ENCODE measurements around the gene RTP5. TPM values are rescaled to one million over a fixed set of nuclear protein-coding genes. Genes with fewer than 3 reads are reported as not detected.
"Not testable (repeated sequence)": the region's sequence is repeated elsewhere in the genome, so short reads cannot be mapped to it uniquely, and the experiment has no call there.

Gene RTP5
- total RNA-seq: not detected
- long read RNA-seq: 0 reads

GRCh38 chr2:241869087-241869961 lies at the start of gene RTP5:
Gene RTP5 (plus strand): TSS chr2:241869729. CDS start chr2:241869757, 28 bp downstream.
- intact Hi-C loops (cut with DNase I): no loop called here
- ATAC-seq (no peak), DNase-seq (ENCODE audit: missing footprints) (peak; percentile 53)

- ATAC-seq; intact Hi-C loops (cut with DNase I); DNase-seq (ENCODE audit: missing footprints): not testable (repeated sequence)
Observed at GRCh38 chr2:241819947-241820624, 49.4 kb upstream of the RTP5 start.

- ATAC-seq (no peak), DNase-seq (ENCODE audit: missing footprints) (peak; percentile 62)
- intact Hi-C loops (cut with DNase I): no loop called here
Observed at GRCh38 chr2:241820625-241821384, 48.7 kb upstream of the RTP5 start.

- DNase-seq (ENCODE audit: missing footprints) (peak; percentile 55), ATAC-seq (no peak)
- intact Hi-C loops (cut with DNase I): no loop called here
Observed at GRCh38 chr2:241821460-241822263, 47.9 kb upstream of the RTP5 start.

- ATAC-seq: no peak
- intact Hi-C loops (cut with DNase I): no loop called here
- no peak for DNase-seq (ENCODE audit: missing footprints)
Observed at GRCh38 chr2:241822264-241822623, 47.3 kb upstream of the RTP5 start.

GRCh38 chr2:241823531-241824437 lies 45.7 kb upstream of the RTP5 start:
- intact Hi-C loops (cut with DNase I); ATAC-seq: not testable (repeated sequence)
- DNase-seq (ENCODE audit: missing footprints): peak; percentile 28

GRCh38 chr2:241827394-241827793 lies 42.1 kb upstream of the RTP5 start:
- intact Hi-C loops (cut with DNase I): no loop called here
- DNase-seq (ENCODE audit: missing footprints) (no peak), ATAC-seq (no peak)

- no peak for ATAC-seq
- no peak for DNase-seq (ENCODE audit: missing footprints)
Observed at GRCh38 chr2:241833101-241833663, 36.3 kb upstream of the RTP5 start.

GRCh38 chr2:241833756-241834526 lies 35.6 kb upstream of the RTP5 start:
- ATAC-seq; intact Hi-C loops (cut with DNase I): not testable (repeated sequence)
- peak; percentile 40 for DNase-seq (ENCODE audit: missing footprints)

More at GRCh38 chr2:241833101-241833663, 36.3 kb upstream of the RTP5 start:
- intact Hi-C loops (cut with DNase I): no loop called here

GRCh38 chr2:241834527-241835210 lies 34.9 kb upstream of the RTP5 start:
- ATAC-seq (no peak), DNase-seq (ENCODE audit: missing footprints) (peak; percentile 59)
- intact Hi-C loops (cut with DNase I): no loop called here

- no peak for DNase-seq (ENCODE audit: missing footprints)
- intact Hi-C loops (cut with DNase I): no loop called here
- ATAC-seq: no peak
Observed at GRCh38 chr2:241835611-241836010, 33.9 kb upstream of the RTP5 start.

- ATAC-seq: no peak
- intact Hi-C loops (cut with DNase I): no loop called here
Observed at GRCh38 chr2:241836292-241836691, 33.2 kb upstream of the RTP5 start.

GRCh38 chr2:241837197-241837965 lies 32.1 kb upstream of the RTP5 start:
- no peak for DNase-seq (ENCODE audit: missing footprints)
- intact Hi-C loops (cut with DNase I): no loop called here
- ATAC-seq: no peak

More at GRCh38 chr2:241836292-241836691, 33.2 kb upstream of the RTP5 start:
- no peak for DNase-seq (ENCODE audit: missing footprints)

GRCh38 chr2:241841181-241842066 lies 28.1 kb upstream of the RTP5 start:
- ATAC-seq (peak; percentile 57), DNase-seq (ENCODE audit: missing footprints) (no peak)
- intact Hi-C loops (cut with DNase I): no loop called here
